ENCODE results near the gene LSM6.

Gene LSM6

GRCh38 chr4:146238107-146238506, 62.6 kb downstream of the LSM6 start:
- no peak for TF ChIP-seq CTCF (IDR thresholded peaks at IDR 0.05; ENCODE audit: borderline replicate concordance, insufficient read depth, low read depth, low read length)

More at GRCh38 chr4:146238107-146238506, 62.6 kb downstream of the LSM6 start:
- no peak overlapping the region for H3K4me3 ChIP-seq (ENCODE audit: low read depth, low read length)
